PC-9 (cell line): ENCODE measurements around the gene PORCN. TPM values are rescaled to one million over a fixed set of nuclear protein-coding genes. Genes with fewer than 3 reads are reported as not detected.

ENCODE experiments used
- BruUV-seq: library from RNA; stranded (reverse); fragments of 400-500 nt; replicated peaks from 2 replicates; lab custom pipeline; 2021; lab: Mats Ljungman, UMichigan
- CTCF ChIA-PET: fragments of 300-600 bp; sonication (Branson Sonifier 250); formaldehyde crosslinking; loops from one replicate; lab custom pipeline; 2022; ENCODE audit warnings: antibody characterized with exemption; lab: Charles Lee
- POLR2A ChIA-PET: fragments of 300-600 bp; sonication (Branson Sonifier 250); formaldehyde crosslinking; loops from one replicate; lab custom pipeline; 2022; ENCODE audit warnings: antibody characterized with exemption; ENCODE audit not compliant: unreplicated experiment; lab: Charles Lee
- DNase-seq, 2 experiments: peaks; one replicate each; pipeline versions ENCODE4 v3.0.0 to v3.0.0-alpha.2; 2015 to 2022; ENCODE audit warnings: mixed read lengths in 1 of 2
- H2AFZ ChIP-seq: fragments of 200-600 bp; sonication (generic); 2 replicates; pipeline ENCODE4 v1.8.1; 2017; ENCODE audit warnings: antibody characterized with exemption
- H3F3A ChIP-seq: fragments of 200-600 bp; sonication (generic); 2 replicates; pipeline ENCODE4 v1.8.1; 2017; ENCODE audit warnings: antibody characterized with exemption, mild to moderate bottlenecking, low read depth; ENCODE audit not compliant: insufficient read depth
- H3K27ac ChIP-seq: fragments of 200-600 bp; sonication (generic); 2 replicates; pipeline ENCODE4 v1.6.1; 2016; ENCODE audit warnings: mixed run types
- H3K27me3 ChIP-seq: fragments of 200-600 bp; sonication (generic); 2 replicates; pipeline ENCODE4 v1.6.1; 2016; ENCODE audit warnings: low read depth, mixed run types; ENCODE audit not compliant: insufficient read depth
- H3K36me3 ChIP-seq: fragments of 200-600 bp; sonication (generic); 2 replicates; pipeline ENCODE4 v1.6.1; 2016; ENCODE audit warnings: low read depth, mixed run types
- H3K4me1 ChIP-seq: fragments of 200-600 bp; sonication (generic); replicated peaks from 2 replicates; pipeline ENCODE4 v1.6.1; 2016; ENCODE audit warnings: mixed run types; ENCODE audit not compliant: insufficient read depth
- H3K4me2 ChIP-seq: fragments of 200-600 bp; sonication (generic); 2 replicates; pipeline ENCODE4 v1.6.1; 2017; ENCODE audit warnings: mixed run types
- H3K4me3 ChIP-seq: fragments of 200-600 bp; sonication (generic); 2 replicates; pipeline ENCODE4 v1.6.1; 2016; ENCODE audit warnings: mixed run types
- H3K79me2 ChIP-seq: fragments of 200-600 bp; sonication (generic); 2 replicates; pipeline ENCODE4 v1.6.1; 2017; ENCODE audit warnings: low read depth, mixed run types
- H3K9me2 ChIP-seq: fragments of 200-600 bp; sonication (generic); 2 replicates; pipeline ENCODE4 v1.8.1; 2017; ENCODE audit warnings: mild to moderate bottlenecking; ENCODE audit not compliant: insufficient read depth
- H3K9me3 ChIP-seq: fragments of 200-600 bp; sonication (generic); 2 replicates; pipeline ENCODE4 v1.8.1; 2016; ENCODE audit warnings: low read depth; ENCODE audit not compliant: insufficient read depth
- H4K20me1 ChIP-seq: fragments of 200-600 bp; sonication (generic); 2 replicates; pipeline ENCODE4 v1.8.1; 2017; ENCODE audit not compliant: insufficient read depth
- EZH2 ChIP-seq: fragments of 200-600 bp; sonication (generic); IDR thresholded peaks from 2 replicates; pipeline ENCODE4 v1.8.0; 2017; ENCODE audit warnings: antibody characterized with exemption, low read depth
- intact Hi-C: fragments of 100-400 bp; cut with micrococcal nuclease; formaldehyde crosslinking; loops from one replicate; pipeline ENCODE4 v1.10.0; 2022; ENCODE audit not compliant: unreplicated experiment
- total RNA-seq: library from RNA; stranded (reverse); gene quantifications from 2 replicates; pipeline ENCODE4 v1.2.3, GENCODE V29; 2021
- TF ChIP-seq, protein P1 (sequence below): fragments of 200-600 bp; sonication (generic); conservative IDR thresholded peaks from 2 replicates; pipeline ENCODE4 v1.6.1; 2017; ENCODE audit warnings: mixed run types, antibody characterized with exemption, mild to moderate bottlenecking, moderate library complexity

The PORCN gene
- total RNA-seq, 1 experiment from 2014 or later: 11.9 TPM

DNA sequence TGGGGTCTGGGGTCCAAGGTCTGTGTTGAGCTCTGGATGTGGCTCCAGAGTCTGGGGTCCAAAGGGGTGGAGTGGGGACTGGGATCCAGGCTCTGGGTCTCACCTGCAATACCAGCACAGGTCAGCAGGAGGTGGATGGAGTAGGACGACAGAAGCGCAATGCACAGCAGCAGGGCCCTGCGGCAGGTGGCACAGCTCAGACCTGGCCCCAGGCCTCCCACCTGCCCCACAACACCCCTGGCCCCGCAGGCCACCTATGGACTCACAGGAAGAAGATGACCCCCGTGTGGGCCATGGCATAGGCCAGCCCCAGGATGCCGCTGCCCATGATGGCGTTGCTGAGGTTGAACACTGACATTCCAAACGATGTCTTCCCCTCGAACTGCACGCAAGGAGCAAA, 42.1 kb upstream of the PORCN start:
- CTCF ChIA-PET: no interaction called here

DNA sequence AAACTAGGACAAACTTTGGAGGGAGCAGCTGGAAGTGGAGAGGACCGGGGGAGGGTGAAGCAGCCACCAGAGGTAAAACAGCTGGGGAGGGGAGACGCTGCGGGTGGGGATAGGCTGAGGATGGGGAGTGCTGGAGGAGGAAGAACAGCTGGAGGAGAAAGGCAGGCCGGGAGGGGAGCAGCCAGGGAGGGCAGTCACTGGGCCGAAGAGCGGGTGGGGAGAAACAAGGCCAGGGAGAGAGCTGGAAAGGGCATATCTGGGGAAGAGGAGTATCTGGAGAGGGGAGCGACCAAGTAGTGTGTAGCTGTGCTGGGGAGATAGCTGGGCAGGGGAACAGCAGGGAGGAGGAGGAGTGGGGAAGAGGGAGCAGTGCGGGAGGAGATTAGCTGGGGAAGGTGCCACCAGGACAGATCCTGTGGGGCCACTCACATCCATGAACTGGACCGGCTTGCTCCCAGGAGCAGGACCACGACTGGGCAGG, 41.5 kb upstream of the PORCN start:
- ChIA-PET CTCF (no interaction called here), POLR2A (no interaction called here)
- Histone ChIP-seq H2AFZ (no peak overlapping the region), H3K36me3 (no peaks in the 10 kb centered on the region), H3F3A (no peaks in the 10 kb centered on the region), H3K9me2 (no peaks in the 10 kb centered on the region), H3K9me3 (no peaks in the 10 kb centered on the region), H3K27ac (no peak overlapping the region), H3K79me2 (no peaks in the 10 kb centered on the region), H3K27me3 (no peaks in the 10 kb centered on the region), H3K4me1 (no peaks in the 10 kb centered on the region), H3K4me3 (no peak overlapping the region), H4K20me1 (no peaks in the 10 kb centered on the region), H3K4me2 (no peak overlapping the region)
- TF ChIP-seq EZH2: no peak
- TF ChIP-seq, protein P1, sequence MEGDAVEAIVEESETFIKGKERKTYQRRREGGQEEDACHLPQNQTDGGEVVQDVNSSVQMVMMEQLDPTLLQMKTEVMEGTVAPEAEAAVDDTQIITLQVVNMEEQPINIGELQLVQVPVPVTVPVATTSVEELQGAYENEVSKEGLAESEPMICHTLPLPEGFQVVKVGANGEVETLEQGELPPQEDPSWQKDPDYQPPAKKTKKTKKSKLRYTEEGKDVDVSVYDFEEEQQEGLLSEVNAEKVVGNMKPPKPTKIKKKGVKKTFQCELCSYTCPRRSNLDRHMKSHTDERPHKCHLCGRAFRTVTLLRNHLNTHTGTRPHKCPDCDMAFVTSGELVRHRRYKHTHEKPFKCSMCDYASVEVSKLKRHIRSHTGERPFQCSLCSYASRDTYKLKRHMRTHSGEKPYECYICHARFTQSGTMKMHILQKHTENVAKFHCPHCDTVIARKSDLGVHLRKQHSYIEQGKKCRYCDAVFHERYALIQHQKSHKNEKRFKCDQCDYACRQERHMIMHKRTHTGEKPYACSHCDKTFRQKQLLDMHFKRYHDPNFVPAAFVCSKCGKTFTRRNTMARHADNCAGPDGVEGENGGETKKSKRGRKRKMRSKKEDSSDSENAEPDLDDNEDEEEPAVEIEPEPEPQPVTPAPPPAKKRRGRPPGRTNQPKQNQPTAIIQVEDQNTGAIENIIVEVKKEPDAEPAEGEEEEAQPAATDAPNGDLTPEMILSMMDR: no peak
- intact Hi-C loops: no loop called here
- DNase-seq: no peak
- no TSS peak for BruUV-seq

More for the DNA sequence above, 42.1 kb upstream of the PORCN start:
- Histone ChIP-seq H3F3A (no peaks in the 10 kb centered on the region), H3K9me2 (no peaks in the 10 kb centered on the region), H4K20me1 (no peaks in the 10 kb centered on the region), H3K4me2 (no peak overlapping the region), H3K4me1 (no peaks in the 10 kb centered on the region), H2AFZ (no peak overlapping the region), H3K9me3 (no peaks in the 10 kb centered on the region), H3K79me2 (no peaks in the 10 kb centered on the region), H3K27ac (no peak overlapping the region), H3K36me3 (no peaks in the 10 kb centered on the region), H3K4me3 (no peak overlapping the region), H3K27me3 (no peaks in the 10 kb centered on the region)
- TF ChIP-seq EZH2: no peak
- TF ChIP-seq, protein P1: no peak
- POLR2A ChIA-PET: no interaction called here
- DNase-seq: no peak
- BruUV-seq: no TSS peak
- intact Hi-C loops: no loop called here

- Histone ChIP-seq H3K9me2 (no peaks in the 10 kb centered on the region), H3K27me3 (no peaks in the 10 kb centered on the region), H3K4me1 (no peaks in the 10 kb centered on the region), H3K4me2 (no peak overlapping the region), H3F3A (no peaks in the 10 kb centered on the region), H3K79me2 (no peaks in the 10 kb centered on the region), H3K27ac (no peak overlapping the region), H2AFZ (no peak overlapping the region), H4K20me1 (no peaks in the 10 kb centered on the region), H3K4me3 (no peak overlapping the region), H3K36me3 (no peaks in the 10 kb centered on the region), H3K9me3 (no peaks in the 10 kb centered on the region)
- no TSS peak for BruUV-seq
- intact Hi-C loops: no loop called here
- ChIA-PET CTCF (no interaction called here), POLR2A (no interaction called here)
- no peak for TF ChIP-seq EZH2
- TF ChIP-seq, protein P1: no peak
- DNase-seq: no peak
Measured at GRCh38 chrX:48468247-48468671, 40.5 kb upstream of the PORCN start.
